ENCODE data around the gene APOBEC3F. TPM values are rescaled to one million over a fixed set of nuclear protein-coding genes. Genes with fewer than 3 reads are reported as not detected.

APOBEC3F gene
- total RNA-seq, 1 experiment from 2014 or later, result 8.9 TPM

DNA sequence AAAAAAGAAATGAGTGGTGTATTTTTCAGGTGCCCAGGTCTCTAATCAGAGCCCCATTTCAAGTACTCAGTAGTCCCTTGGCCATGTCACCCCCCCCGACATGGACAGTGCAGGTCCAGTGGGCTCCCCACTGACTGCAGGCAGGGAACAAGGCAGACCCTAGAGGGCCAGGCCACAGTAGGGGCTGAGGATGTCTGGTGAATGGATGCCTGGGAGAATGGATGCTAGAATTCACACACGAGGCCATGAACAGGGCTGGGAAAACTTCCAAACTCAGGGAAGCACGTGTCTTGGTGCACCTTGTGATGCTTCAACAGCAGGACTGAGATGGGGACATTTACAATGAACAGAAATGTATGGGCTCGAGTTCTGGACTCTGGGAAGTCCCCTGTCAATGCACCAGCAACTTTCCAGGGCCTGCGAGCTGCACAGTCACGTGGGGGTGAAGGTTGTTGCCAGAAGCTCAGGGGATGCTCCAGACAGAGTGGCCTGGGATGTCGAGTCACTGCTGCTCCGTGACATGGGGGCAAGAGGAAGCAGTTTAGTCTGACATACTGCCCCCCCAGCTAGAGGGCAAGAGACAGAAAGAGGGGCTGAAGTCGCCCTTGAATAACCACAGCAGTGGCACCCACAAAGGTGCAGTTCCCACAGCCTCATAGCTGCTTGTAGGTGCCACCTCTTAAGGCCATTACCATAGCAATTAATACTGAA, 39.5 kb downstream of the APOBEC3F start:
- no peak overlapping the region for H3K56ac ChIP-seq (ENCODE audit: insufficient read length, low read depth, low read length)
- H3K4ac ChIP-seq (ENCODE audit: low read depth, low read length), result no peak overlapping the region
- no peaks in the 10 kb centered on the region for H3K23me2 ChIP-seq (ENCODE audit: insufficient read length, low read depth, low read length, poor library complexity, severe bottlenecking)
- no peak overlapping the region for H3K9ac ChIP-seq (ENCODE audit: extremely low read depth, insufficient read length, low read length)
- H3K4me2 ChIP-seq (ENCODE audit: insufficient read depth, insufficient read length, low read length), result no peak overlapping the region
- H2BK12ac ChIP-seq (ENCODE audit: insufficient read length, low read depth, low read length), result no peak overlapping the region
- no peak overlapping the region for H3K4me3 Mint-ChIP-seq
- H3K14ac ChIP-seq (ENCODE audit: insufficient read depth, low read length), result peak overlapping the region; percentile 44; the same call in 1 of the 2 replicates
- no peaks in the 10 kb centered on the region for H3K79me1 ChIP-seq (ENCODE audit: insufficient read depth, low read depth, low read length, poor library complexity, severe bottlenecking)
- no peak overlapping the region for H2AFZ ChIP-seq (ENCODE audit: low read length)
- H4K20me1 ChIP-seq (ENCODE audit: control insufficient read depth, insufficient read depth, insufficient read length), result no peaks in the 10 kb centered on the region
- H3K18ac ChIP-seq (ENCODE audit: insufficient read length, low read depth, low read length), result no peak overlapping the region
- no peak overlapping the region for H2BK5ac ChIP-seq (ENCODE audit: insufficient read length, low read length)
- H2BK15ac ChIP-seq (ENCODE audit: low read depth, low read length), result no peak overlapping the region
- H4K5ac ChIP-seq (ENCODE audit: insufficient read length, low read depth, low read length), result no peak overlapping the region
- H2BK20ac ChIP-seq (ENCODE audit: low read depth, low read length, poor library complexity, severe bottlenecking), result no peak overlapping the region
- H3K79me2 ChIP-seq (ENCODE audit: insufficient read depth, low read length), result no peaks in the 10 kb centered on the region
- H3K9me3 ChIP-seq (ENCODE audit: control insufficient read depth, low read depth, low read length), result no peaks in the 10 kb centered on the region
- H4K8ac ChIP-seq (replicated peaks; ENCODE audit: insufficient read length, low read depth, low read length), result no peak overlapping the region
- no peaks in the 10 kb centered on the region; the same call in none of the 2 replicates for H3K27me3 Mint-ChIP-seq (ENCODE audit: low read depth)
- peak overlapping the region in 1 of 3 experiments; percentile 80; a peak in 1 of 7 replicates for H3K27ac Mint-ChIP-seq
- no peak overlapping the region for H2BK120ac ChIP-seq (ENCODE audit: low read depth, low read length, poor library complexity, severe bottlenecking)
- no peaks in the 10 kb centered on the region for H3K4me1 ChIP-seq (ENCODE audit: insufficient read depth, low read length)
- no peaks in the 10 kb centered on the region for H3K36me3 Mint-ChIP-seq (ENCODE audit: insufficient read depth in 1 of 3, low read depth in 3 of 3)
- H2AK5ac ChIP-seq (ENCODE audit: insufficient read length, low read length), result no peak overlapping the region
- H3T11ph ChIP-seq (ENCODE audit: low read length), result no peak overlapping the region
- H3K9me3 Mint-ChIP-seq, result no peaks in the 10 kb centered on the region
- H3K27ac ChIP-seq (ENCODE audit: insufficient read length, low read depth, low read length), result no peak overlapping the region
- H4K91ac ChIP-seq (ENCODE audit: insufficient read length, low read depth, low read length), result no peak overlapping the region
- peaks cover 16 to 34% of the 10 kb centered on the region in 2 experiments for H3K4me1 Mint-ChIP-seq
- TF ChIP-seq, protein P1, sequence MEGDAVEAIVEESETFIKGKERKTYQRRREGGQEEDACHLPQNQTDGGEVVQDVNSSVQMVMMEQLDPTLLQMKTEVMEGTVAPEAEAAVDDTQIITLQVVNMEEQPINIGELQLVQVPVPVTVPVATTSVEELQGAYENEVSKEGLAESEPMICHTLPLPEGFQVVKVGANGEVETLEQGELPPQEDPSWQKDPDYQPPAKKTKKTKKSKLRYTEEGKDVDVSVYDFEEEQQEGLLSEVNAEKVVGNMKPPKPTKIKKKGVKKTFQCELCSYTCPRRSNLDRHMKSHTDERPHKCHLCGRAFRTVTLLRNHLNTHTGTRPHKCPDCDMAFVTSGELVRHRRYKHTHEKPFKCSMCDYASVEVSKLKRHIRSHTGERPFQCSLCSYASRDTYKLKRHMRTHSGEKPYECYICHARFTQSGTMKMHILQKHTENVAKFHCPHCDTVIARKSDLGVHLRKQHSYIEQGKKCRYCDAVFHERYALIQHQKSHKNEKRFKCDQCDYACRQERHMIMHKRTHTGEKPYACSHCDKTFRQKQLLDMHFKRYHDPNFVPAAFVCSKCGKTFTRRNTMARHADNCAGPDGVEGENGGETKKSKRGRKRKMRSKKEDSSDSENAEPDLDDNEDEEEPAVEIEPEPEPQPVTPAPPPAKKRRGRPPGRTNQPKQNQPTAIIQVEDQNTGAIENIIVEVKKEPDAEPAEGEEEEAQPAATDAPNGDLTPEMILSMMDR (conservative IDR thresholded peaks at IDR 0.05), result no peak
- no peak for DNase-seq
- WGBS (ENCODE audit: extremely low coverage, insufficient read length, low lambda C conversion rate), result no CpG with 5 or more reads among the region's 9 CpGs
- H3K27me3 ChIP-seq (ENCODE audit: insufficient read depth, low read length), result no peaks in the 10 kb centered on the region
- no peak overlapping the region for H3K23ac ChIP-seq (ENCODE audit: insufficient read length, low read depth, low read length)

Measured in H9 (cell line).